PC-9 (cell line): ENCODE measurements around the gene ARHGDIG. TPM values are rescaled to one million over a fixed set of nuclear protein-coding genes. Genes with fewer than 3 reads are reported as not detected.

Source experiments
- BruUV-seq: library from RNA; stranded (reverse); fragments of 400-500 nt; replicated peaks from 2 replicates; lab custom pipeline; 2021; lab: Mats Ljungman, UMichigan
- CTCF ChIA-PET: fragments of 300-600 bp; sonication (Branson Sonifier 250); formaldehyde crosslinking; loops from one replicate; lab custom pipeline; 2022; ENCODE audit warnings: antibody characterized with exemption; lab: Charles Lee
- POLR2A ChIA-PET: fragments of 300-600 bp; sonication (Branson Sonifier 250); formaldehyde crosslinking; loops from one replicate; lab custom pipeline; 2022; ENCODE audit warnings: antibody characterized with exemption; ENCODE audit not compliant: unreplicated experiment; lab: Charles Lee
- DNase-seq, 2 experiments: peaks; one replicate each; pipeline versions ENCODE4 v3.0.0 to v3.0.0-alpha.2; 2015 to 2022; ENCODE audit warnings: mixed read lengths in 1 of 2
- H2AFZ ChIP-seq: fragments of 200-600 bp; sonication (generic); 2 replicates; pipeline ENCODE4 v1.8.1; 2017; ENCODE audit warnings: antibody characterized with exemption
- H3F3A ChIP-seq: fragments of 200-600 bp; sonication (generic); 2 replicates; pipeline ENCODE4 v1.8.1; 2017; ENCODE audit warnings: antibody characterized with exemption, mild to moderate bottlenecking, low read depth; ENCODE audit not compliant: insufficient read depth
- H3K27ac ChIP-seq: fragments of 200-600 bp; sonication (generic); 2 replicates; pipeline ENCODE4 v1.6.1; 2016; ENCODE audit warnings: mixed run types
- H3K27me3 ChIP-seq: fragments of 200-600 bp; sonication (generic); 2 replicates; pipeline ENCODE4 v1.6.1; 2016; ENCODE audit warnings: low read depth, mixed run types; ENCODE audit not compliant: insufficient read depth
- H3K36me3 ChIP-seq: fragments of 200-600 bp; sonication (generic); 2 replicates; pipeline ENCODE4 v1.6.1; 2016; ENCODE audit warnings: low read depth, mixed run types
- H3K4me1 ChIP-seq: fragments of 200-600 bp; sonication (generic); replicated peaks from 2 replicates; pipeline ENCODE4 v1.6.1; 2016; ENCODE audit warnings: mixed run types; ENCODE audit not compliant: insufficient read depth
- H3K4me2 ChIP-seq: fragments of 200-600 bp; sonication (generic); 2 replicates; pipeline ENCODE4 v1.6.1; 2017; ENCODE audit warnings: mixed run types
- H3K4me3 ChIP-seq: fragments of 200-600 bp; sonication (generic); 2 replicates; pipeline ENCODE4 v1.6.1; 2016; ENCODE audit warnings: mixed run types
- H3K79me2 ChIP-seq: fragments of 200-600 bp; sonication (generic); 2 replicates; pipeline ENCODE4 v1.6.1; 2017; ENCODE audit warnings: low read depth, mixed run types
- H3K9me2 ChIP-seq: fragments of 200-600 bp; sonication (generic); 2 replicates; pipeline ENCODE4 v1.8.1; 2017; ENCODE audit warnings: mild to moderate bottlenecking; ENCODE audit not compliant: insufficient read depth
- H3K9me3 ChIP-seq: fragments of 200-600 bp; sonication (generic); 2 replicates; pipeline ENCODE4 v1.8.1; 2016; ENCODE audit warnings: low read depth; ENCODE audit not compliant: insufficient read depth
- H4K20me1 ChIP-seq: fragments of 200-600 bp; sonication (generic); 2 replicates; pipeline ENCODE4 v1.8.1; 2017; ENCODE audit not compliant: insufficient read depth
- CTCF ChIP-seq: fragments of 200-600 bp; sonication (generic); conservative IDR thresholded peaks from 2 replicates; pipeline ENCODE4 v1.6.1; 2017; ENCODE audit warnings: mixed run types, antibody characterized with exemption, mild to moderate bottlenecking, moderate library complexity
- EZH2 ChIP-seq: fragments of 200-600 bp; sonication (generic); IDR thresholded peaks from 2 replicates; pipeline ENCODE4 v1.8.0; 2017; ENCODE audit warnings: antibody characterized with exemption, low read depth
- intact Hi-C: fragments of 100-400 bp; cut with micrococcal nuclease; formaldehyde crosslinking; loops from one replicate; pipeline ENCODE4 v1.10.0; 2022; ENCODE audit not compliant: unreplicated experiment
- total RNA-seq: library from RNA; stranded (reverse); gene quantifications from 2 replicates; pipeline ENCODE4 v1.2.3, GENCODE V29; 2021

ARHGDIG gene
- total RNA-seq, 1 experiment from 2014 or later, result not detected

- no peaks in the 10 kb centered on the region; the same call in 1 of the 2 replicates for H4K20me1 ChIP-seq
- no peaks in the 10 kb centered on the region for H3K9me2 ChIP-seq
- no peaks in the 10 kb centered on the region for H3K4me1 ChIP-seq
- peaks cover 5% of the 10 kb centered on the region; the same call in 1 of the 2 replicates for H3F3A ChIP-seq
- no peak overlapping the region for H2AFZ ChIP-seq
- H3K9me3 ChIP-seq, result no peaks in the 10 kb centered on the region
- DNase-seq, result no peak
- no peaks in the 10 kb centered on the region for H3K79me2 ChIP-seq
- no peak overlapping the region for H3K4me2 ChIP-seq
- no peak for TF ChIP-seq CTCF
- TF ChIP-seq EZH2, result no peak
- H3K27me3 ChIP-seq, result no peaks in the 10 kb centered on the region
- no peaks in the 10 kb centered on the region for H3K36me3 ChIP-seq
- POLR2A ChIA-PET, result no interaction called here
- H3K4me3 ChIP-seq, result no peak overlapping the region
- CTCF ChIA-PET, result no interaction called here
- BruUV-seq, result no TSS peak
- H3K27ac ChIP-seq, result no peak overlapping the region
- intact Hi-C loops, result no loop called here
These were observed 7.9 kb downstream of the ARHGDIG start for GRCh38 chr16:287981-288920.

GRCh38 chr16:289395-289997 is 9.1 kb downstream of the ARHGDIG start:
- H3K9me2 ChIP-seq, result no peaks in the 10 kb centered on the region
- H3K9me3 ChIP-seq, result no peaks in the 10 kb centered on the region
- H3K27me3 ChIP-seq, result no peaks in the 10 kb centered on the region
- H4K20me1 ChIP-seq, result no peaks in the 10 kb centered on the region; the same call in 1 of the 2 replicates
- no peaks in the 10 kb centered on the region for H3K79me2 ChIP-seq
- intact Hi-C loops, result no loop called here
- no peaks in the 10 kb centered on the region for H3K36me3 ChIP-seq
- H3K4me1 ChIP-seq, result no peaks in the 10 kb centered on the region
- peaks cover 5% of the 10 kb centered on the region; the same call in 1 of the 2 replicates for H3F3A ChIP-seq
- H3K27ac ChIP-seq, result no peak overlapping the region
- H3K4me2 ChIP-seq, result no peak overlapping the region
- no peak for DNase-seq
- no TSS peak for BruUV-seq
- no peak overlapping the region for H3K4me3 ChIP-seq
- ChIA-PET CTCF (no interaction called here), POLR2A (no interaction called here)
- no peak for TF ChIP-seq CTCF
- TF ChIP-seq EZH2, result no peak
- no peak overlapping the region for H2AFZ ChIP-seq

GRCh38 chr16:290015-290680 is 9.8 kb downstream of the ARHGDIG start:
- Histone ChIP-seq H4K20me1 (no peaks in the 10 kb centered on the region; the same call in 1 of the 2 replicates), H3K36me3 (no peaks in the 10 kb centered on the region), H2AFZ (no peak overlapping the region), H3K27ac (no peak overlapping the region), H3K9me3 (no peaks in the 10 kb centered on the region), H3K4me3 (no peak overlapping the region), H3K27me3 (no peaks in the 10 kb centered on the region), H3K9me2 (no peaks in the 10 kb centered on the region), H3F3A (peaks cover 5% of the 10 kb centered on the region; the same call in 1 of the 2 replicates), H3K4me2 (no peak overlapping the region), H3K4me1 (no peaks in the 10 kb centered on the region), H3K79me2 (no peaks in the 10 kb centered on the region)
- TF ChIP-seq EZH2 (no peak), CTCF (no peak)
- BruUV-seq, result no TSS peak
- ChIA-PET POLR2A (no interaction called here), CTCF (no interaction called here)
- no peak for DNase-seq
- intact Hi-C loops, result no loop called here
